Midbrain (tissue), 1 donor: Measurements from ENCODE around the gene SVEP1.
"Not testable (repeated sequence)": the region's sequence is repeated elsewhere in the genome, so short reads cannot be mapped to it uniquely, and the experiment has no call there.

ENCODE experiments used
- DNase-seq: peaks from one replicate; lab custom pipeline; 2025; lab: John Stamatoyannopoulos, UW

Gene SVEP1

DNA sequence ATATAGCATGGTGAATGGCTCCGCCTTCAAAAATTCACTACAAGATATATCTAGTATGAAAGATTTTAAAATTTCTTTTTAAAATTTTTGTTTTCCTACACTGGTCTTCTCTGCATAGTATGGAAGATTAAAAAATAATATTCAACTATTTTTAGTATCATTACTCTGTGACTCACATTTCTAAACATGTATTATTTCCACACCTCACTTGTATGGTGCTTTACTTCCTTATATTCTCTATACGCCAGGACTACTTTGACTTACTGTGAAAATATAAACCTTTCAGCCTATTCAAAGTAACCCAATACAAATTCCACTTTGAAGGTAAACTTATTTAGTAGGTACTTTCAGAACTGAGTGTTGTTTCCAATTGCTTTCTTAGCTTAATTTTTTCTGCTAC, 215.1 kb downstream of the SVEP1 start:
- no peak for DNase-seq

DNA sequence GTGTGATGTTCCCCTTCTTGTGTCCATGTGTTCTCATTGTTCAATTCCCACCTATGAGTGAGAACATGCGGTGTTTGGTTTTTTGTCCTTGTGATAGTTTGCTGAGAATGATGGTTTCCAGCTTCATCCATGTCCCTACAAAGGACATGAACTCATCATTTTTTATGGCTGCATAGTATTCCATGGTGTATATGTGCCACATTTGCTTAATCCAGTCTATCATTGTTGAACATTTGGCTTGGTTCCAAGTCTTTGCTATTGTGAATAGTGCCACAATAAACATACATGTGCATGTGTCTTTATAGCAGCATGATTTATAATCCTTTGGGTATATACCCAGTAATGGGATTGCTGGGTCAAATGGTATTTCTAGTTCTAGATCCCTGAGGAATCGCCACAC, 220.5 kb downstream of the SVEP1 start:
- not testable (repeated sequence) for DNase-seq

DNA sequence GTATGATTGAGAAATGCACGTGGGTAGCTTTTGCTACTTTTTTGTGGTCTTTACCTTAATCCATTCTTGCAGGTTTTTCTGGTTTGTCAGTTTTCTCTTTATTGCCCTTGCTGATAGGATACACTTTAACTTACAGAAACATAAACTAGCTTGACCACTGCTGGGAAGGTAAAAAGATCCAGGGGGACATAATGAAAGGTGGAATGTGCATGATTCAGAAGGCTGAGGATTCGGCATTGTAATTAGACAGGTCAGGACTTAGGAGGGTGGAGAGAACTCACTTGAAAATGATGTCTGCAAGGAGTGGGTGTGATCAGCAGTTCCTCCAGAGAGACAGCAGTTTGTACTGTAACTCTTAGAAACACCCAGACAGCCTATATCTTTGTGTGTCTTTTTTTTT, 222.0 kb downstream of the SVEP1 start:
- DNase-seq: no peak

DNA sequence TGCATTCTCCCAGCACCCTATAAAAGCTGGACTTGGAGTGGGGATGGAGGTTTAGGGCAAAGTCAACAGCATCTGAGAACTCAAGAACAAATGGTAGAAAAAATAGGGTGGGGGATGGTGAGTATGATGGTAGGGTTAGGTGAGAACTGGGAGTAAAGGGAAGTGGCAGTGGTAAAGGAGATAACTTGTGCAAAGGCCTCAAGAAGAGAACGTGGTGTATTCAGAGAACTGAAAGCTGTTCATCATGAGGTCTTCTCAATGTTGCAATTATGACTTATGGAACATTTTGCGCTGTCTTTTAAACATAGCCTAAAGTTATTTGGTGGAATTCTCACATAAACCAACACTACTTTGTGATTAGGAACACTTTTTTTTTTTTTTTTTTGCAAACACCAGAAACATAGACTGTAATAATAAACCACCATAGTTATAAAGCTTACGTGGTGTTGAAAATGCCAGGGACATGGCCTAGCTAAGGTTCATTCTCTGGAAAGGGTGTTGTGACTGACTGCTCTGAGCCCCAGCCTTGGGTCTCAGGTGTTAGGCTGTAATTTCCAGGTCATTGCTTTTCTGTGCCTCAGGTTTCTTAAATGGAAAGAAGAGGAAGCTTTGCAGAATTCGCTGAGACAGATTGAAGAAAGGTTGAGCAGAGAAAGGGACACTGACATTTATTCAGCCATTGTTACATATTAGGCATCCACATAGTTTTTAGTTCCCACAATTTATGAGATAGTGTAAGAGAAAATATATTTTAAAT, 222.7 kb downstream of the SVEP1 start:
- no peak for DNase-seq

DNA sequence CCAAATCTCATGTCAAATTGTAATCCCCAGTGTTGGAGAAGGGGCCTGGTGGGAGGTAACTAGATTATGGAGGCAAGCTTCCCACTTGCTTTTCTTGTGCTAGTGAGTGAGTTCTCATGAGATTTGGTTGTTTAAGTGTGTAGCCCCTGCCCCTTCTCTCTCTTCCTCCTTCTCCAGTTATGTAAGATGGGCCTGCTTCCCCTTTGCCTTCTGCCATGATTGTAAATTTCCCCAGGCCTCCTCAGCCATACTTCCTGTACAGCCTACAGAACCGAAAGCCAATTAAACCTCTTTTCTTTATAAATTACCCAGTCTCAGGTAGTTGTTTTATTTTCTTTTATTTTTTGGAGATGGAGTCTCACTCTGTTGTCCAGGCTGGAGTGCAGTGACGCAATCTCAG, 223.6 kb downstream of the SVEP1 start:
- DNase-seq: no peak

DNA sequence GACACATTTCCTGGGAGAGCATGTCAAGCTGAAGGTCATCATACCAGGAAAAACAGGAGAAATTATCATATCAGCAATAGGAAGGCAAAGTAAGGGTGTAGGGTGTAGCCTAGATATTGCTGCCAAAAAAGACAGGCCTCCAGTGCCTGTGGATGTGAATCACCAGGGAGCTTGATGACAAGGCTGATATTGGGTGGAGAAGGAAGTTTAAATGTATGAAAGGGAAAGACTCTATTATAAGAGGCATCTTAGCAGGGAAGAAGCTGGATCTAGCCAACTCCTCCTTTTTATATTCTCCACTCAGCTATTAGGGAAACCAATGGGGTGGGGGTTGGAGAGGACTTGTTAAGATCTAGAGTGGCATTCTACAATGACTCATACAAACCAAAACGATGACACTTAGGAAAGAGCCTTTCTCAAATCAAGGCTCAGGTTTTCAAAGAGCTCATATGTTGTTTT, 228.5 kb downstream of the SVEP1 start:
- DNase-seq: no peak

DNA sequence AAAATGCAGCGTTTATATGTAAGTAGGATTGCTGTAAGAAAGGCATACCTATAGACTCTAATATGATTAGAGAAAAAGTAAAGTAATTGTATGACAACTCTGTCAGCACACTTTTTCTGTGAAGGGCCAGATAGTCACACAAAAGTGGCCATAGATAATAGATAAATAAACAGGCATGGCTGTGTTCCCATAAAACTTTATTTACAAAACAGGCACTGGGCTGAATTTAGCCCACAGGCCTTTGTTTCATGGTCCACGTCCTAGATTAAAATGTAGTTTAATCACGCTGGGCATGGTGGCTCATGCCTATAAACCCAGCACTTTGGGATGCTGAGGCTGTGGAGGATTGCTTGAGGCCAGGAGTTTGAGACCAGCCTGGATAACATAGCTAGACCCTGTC, 233.2 kb downstream of the SVEP1 start:
- no peak for DNase-seq

DNA sequence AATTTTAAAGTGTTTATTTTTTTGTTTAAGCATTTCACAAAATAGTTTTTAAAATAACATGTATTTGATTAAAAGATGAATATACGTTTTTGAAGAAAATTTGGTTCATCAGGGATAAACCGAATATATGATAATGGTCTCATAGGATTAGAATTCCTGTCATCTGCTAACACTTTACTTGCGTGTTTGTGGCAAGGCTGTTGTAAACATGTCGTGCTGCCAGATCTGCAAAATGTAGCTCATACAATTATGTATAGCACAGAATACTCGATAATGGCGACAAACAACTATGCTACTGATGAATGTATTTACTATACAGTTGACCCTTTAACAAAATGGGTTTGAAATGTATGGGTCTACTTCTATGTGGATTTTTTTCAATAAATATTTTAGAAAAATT, 234.7 kb downstream of the SVEP1 start:
- DNase-seq: no peak

DNA sequence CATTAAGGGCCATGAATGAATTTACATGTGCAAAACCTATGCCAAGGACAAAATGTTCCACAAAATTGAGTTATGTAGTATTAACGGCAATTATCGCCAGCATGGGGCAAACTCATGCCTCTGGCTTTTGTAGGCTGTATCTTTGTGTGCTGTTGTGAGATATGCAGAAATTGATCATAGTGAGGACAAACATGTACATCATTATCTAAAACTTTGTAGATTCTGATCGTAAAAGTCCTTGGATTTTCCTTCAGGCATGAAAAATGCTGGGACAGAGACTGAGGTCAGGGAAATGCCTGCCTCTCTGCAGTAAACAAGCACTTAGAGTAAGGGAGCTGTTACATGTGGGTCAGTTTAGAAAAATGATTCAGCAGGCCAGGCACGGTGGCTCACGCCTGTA, 236.0 kb downstream of the SVEP1 start:
- no peak for DNase-seq

DNA sequence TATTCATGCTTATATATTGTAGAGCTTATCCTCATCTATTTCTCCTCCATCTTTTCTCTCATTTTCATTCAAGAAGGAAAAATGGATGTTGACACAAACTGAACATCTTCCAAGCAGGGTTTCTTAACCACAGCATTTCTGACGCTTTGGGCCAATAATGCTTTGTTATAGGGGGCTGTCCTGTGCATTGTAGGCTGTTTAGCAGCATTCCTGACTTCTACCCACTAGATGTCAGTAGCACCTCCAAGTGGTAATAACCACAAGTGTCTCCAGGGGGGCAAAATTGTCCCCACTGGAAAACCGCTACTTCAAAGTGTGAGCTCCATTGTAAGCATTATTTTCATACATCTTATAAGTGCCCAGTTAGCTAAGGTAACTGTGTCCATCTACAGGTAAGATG, 239.2 kb downstream of the SVEP1 start:
- no peak for DNase-seq

DNA sequence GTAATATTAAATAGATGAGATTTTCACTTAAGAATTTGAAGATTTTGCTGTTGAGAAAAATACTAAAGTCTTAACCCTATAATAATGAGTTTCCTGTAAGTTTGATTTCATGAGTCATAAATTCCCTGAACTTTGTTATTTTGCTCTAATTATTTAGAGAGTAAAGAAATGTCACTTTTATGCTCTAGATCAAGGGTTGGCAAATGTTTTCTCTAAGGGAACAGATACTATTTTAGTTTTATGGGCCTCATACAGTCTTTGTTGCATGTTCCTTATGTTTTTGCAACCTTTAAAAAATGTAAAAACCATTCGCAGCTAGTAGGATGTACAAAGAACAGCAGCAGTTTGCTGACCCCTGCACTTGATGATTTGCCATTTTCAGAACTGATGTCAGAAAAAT, 241.4 kb downstream of the SVEP1 start:
- no peak for DNase-seq

DNA sequence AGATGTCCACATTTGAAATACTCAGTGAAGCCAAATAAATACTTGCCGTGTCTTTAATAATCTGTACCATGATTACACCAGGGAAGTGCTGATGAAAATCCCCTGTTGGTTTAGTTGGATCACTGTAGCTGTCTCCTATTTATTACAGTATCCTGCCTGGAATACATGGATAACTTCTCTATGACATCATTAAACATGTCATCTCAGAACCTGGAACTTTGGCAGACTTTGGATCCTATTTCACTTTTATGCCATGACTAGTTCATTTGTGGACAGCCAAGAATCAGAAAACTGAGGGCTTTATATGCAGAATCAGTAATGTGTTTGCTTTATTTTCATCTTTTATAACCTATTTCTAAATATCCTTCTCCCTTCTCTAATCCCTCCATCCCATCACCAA, 241.8 kb downstream of the SVEP1 start, which contains the start of gene TXNDC8:
Gene TXNDC8, minus strand, starts transcription at position 137 of the 400 bp plus-strand sequence.
- DNase-seq: no peak

DNA sequence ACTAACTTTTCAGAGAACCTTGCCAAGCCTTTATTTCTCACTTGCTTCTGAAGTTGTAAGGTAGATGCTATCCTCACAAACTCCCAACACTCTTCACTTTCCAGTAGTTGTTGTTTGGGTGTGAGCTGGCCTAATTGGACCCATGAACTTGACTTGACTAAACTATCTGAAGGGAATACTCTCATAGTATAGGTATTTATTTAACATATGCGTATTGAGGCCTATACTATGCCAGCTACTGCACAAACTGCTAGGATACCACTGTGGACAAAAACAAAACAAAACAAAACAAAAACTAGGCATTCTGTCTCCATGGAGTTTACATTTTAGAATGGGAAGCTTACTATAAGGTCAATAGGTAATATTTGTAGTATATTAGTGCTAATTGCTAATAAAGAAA, 243.2 kb downstream of the SVEP1 start:
- no peak for DNase-seq

DNA sequence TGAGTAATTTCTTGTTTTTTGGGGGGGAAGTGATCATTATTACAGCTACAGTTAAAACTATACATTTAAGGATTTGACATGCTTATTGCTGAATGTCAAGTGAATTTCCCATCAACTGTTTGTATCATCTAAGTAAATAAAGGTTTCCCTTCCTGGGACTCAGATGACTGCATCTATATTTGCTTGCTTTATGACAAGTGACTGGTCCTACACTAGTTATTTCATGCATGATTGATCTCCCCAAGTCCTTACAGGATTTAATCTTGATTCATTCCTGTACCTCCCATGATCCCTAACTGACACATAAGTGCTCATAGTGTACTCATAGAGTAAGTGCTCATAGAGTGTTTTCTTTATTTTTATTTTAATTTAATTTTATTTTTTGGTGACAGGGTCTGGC, 244.7 kb downstream of the SVEP1 start:
- DNase-seq: no peak

DNA sequence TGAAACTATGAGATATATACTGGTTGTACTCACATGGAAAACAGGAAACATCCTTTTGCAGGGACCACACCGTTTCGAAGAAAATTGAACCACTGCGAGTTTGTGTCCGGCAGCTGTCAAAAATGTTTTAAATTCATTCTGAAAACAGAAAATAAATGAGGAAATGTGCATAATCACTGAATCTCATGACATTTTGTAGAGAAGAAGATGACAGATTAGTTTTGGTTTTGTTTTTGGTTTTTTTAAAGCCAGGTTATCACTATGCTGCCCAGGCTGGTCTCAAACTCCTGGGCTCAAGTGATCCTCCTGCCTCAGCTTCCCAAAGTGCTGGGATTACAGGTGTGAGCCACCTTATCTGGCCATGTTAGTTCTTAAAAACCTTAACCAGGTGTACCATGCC, 245.4 kb downstream of the SVEP1 start:
- DNase-seq: no peak

DNA sequence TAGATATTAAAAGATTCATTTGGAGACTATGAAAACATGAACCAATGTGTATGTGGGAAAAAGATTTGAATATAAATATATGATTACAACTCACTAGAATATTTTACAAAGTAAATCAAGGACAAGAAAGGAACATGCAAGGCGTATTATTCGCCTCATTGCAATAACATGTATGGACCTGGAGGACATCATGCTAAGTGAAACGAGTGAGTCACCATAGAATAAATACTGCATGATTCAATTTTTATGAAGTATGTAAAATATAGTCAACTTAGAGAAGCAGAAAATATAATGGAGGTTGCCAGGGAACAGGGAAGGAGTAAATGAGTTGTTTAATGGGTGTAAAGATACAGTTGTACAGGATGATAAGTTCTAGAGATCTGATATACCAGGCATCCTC, 246.8 kb downstream of the SVEP1 start:
- DNase-seq: no peak

DNA sequence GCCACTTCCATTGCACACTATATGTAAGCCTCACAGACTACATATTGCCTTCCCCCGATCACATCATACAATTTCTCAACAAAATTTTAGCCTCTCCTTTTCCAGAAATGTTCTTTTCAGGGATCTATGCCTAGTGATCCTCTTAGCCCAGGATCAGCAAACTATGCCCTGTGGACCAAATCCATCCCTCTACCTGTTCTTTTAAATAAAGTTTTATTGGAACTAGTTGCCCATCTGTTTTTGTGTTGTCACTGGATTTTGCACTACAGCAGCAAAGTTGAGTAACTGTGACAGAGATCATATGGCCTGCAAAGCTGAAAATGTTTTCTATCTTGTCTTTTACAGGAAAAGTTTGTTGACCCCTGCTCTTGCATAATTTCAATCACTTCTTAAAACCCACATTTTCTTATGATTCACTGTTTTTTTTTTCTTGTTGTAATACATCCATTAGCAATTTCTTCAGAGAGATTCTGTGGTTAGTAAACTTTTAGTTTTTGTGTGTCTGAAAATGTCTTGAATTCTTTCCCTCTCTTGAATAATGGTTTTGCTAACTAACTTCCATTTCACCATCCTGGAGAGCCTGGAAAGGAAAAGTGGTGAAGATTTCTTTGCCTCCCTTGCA, 248.9 kb downstream of the SVEP1 start:
- DNase-seq: no peak

DNA sequence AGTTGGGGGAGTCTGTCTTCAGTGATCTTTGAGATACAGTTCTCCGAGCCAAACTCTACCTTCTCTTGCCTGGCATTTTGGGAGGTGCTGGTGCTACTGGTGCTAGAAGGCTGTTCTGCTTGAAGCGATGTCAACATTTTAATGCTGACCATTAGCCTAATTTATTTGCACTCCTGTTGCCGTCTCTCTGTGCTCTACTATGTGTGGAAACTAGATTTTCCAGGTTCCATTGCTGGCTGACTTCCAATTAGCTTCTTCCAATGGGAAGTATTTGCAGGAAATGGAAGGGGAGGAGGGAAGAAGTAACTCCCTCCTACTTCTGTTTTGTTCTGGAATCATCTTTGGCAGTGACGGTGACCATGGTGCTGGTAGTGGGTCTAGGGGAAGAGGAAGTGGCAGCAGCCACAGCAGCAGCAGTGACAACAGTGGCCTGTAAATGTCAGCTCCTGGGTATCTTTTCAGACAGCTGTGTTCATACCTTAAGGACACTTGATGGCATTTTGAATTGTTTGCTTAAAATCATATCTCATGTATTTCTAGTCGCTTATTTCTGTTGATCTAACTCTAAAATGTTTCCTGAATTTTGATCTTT, 249.8 kb downstream of the SVEP1 start:
- DNase-seq: no peak

DNA sequence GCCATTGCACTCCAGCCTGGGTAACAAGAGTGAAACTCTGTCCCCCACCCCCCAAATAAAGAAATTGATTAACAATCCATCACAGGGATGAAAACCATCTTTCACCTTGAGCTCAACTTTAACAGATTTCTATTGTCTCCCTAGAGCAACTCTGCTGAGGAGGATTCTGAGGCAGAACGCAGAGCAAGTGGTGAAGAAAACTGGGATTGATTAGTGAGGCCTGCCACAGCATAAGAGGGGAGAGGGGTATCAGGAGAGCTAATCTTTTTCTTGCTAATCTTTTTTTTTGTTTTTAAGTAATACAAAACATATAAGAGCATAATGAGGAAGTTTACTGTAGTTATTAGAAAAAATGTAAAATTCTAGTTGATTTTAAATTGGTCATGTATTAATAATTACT, 250.8 kb downstream of the SVEP1 start:
- no peak for DNase-seq

DNA sequence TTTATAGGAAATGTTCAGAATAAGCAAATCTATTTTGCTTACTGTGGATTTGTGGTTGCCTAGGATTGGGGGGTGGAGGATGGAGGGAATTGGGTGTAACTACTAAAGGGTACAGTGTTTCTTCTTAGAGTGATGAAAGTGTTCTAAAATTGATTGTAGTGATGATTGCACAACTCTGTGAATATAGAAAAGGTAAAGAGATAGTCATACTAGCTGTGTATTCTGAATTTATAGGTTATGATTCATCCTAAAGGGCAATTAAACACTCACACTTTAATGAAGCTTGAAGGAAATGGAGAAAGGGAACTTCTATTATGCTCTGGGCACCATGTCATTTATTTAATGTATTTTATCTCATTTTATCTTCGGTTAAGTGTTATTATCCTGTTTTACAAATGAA, 251.8 kb downstream of the SVEP1 start:
- no peak for DNase-seq

DNA sequence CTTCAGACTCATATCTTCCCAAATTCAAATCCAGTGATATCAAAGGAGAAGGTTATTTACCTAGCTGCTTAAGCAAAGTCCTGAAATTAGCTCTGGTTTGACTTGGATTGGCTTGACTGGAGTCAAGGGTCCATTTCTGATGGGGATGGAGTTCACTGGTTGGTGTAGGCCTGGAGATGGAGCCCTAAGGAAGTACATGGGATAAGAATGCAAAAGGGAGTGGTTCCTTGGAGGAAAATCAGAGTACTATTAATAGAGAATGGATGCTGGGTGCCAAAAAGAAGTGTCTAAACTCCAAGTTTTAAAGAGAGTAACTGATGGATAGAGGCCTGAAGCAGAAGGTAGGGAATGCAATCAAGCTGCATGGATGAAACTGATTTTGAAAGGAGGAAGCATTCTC, 255.7 kb downstream of the SVEP1 start:
- DNase-seq: no peak

DNA sequence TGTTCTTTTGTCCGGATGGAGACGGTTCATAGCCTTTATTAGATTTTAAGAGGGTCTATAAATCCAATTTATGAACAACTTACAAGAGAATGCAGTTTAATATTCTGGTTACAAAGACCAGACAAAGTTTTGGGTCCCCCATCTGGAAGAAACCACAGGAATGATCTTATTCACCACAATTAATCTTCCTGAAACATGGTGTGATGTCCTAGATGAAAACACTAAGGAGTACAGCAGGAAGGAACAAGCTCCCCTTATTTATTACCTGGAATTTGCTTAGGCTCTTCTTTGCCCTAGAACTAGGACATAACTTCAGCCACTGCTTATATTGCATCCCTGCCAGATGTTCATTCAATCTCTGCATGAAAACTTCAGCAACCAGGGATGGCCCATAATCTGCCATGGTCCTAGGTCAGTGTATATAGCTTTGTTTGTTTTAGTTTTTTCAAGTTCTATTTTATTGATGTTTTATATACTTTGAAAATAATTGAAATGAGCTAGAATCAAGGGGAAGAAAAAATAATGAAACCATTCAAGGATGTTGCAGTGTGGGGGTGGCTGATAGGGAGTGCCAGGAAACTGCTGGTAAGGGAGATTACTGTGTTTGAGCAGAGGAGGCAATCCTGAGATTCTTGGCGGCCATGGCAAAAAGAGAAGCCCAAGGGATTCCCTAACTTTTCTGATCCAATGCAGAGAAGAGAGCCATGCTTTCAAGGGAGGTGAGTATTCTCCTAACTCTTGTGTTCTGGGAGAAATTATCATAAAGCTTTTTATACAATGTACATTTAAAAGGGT, 258.7 kb downstream of the SVEP1 start:
- DNase-seq: no peak
